ENCODE measurements around the gene CLNK. TPM values are rescaled to one million over a fixed set of nuclear protein-coding genes. Genes with fewer than 3 reads are reported as not detected.

The CLNK gene
- total RNA-seq, 2 experiments from 2014 or later = 0.05 to 0.17 TPM

DNA sequence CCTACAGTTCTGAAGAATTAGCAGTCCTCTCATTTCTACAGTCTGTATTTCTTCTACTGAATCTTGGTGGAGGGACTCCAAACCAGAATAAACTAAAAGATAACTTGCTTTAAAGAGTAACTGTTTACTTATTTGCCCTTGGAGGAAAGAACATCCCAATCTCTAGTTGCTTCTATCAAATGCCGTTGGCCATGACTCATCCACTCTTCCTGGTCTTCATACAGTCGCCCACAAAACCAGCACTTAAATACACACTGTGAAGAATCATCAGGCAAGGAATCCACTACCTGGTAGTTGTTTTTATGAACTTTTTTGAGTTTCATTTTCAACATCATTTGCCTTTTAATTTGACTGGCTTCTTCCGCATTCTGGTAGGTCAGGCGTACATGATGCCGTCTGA, 241.6 kb downstream of the CLNK start:
- H3K36me3 ChIP-seq (ENCODE audit: insufficient read depth, low read length) = peaks cover 19% of the 10 kb centered on the region
- peaks cover 24% of the 10 kb centered on the region for H3K9me3 Mint-ChIP-seq
- H3K27me3 Mint-ChIP-seq = no peaks in the 10 kb centered on the region
- no peak for DNase-seq
- peaks cover 97% of the 10 kb centered on the region for H3K36me3 Mint-ChIP-seq (ENCODE audit: low read depth)
- no peaks in the 10 kb centered on the region for H3K4me1 ChIP-seq (ENCODE audit: insufficient read depth, low read length)
- POLR2A ChIA-PET = interaction anchor here (1.5 kb wide), 1 partner anchor 18 kb away, joined by 3 read pairs; no protein-coding TSS in a partner anchor
- ATAC-seq (ENCODE audit: poor library complexity) = no peak
- no peak overlapping the region for H3K4me3 ChIP-seq (ENCODE audit: low read length)
- TF ChIP-seq CTCF (IDR thresholded peaks at IDR 0.05) = no peak
- no peak overlapping the region for H3K27ac Mint-ChIP-seq
- peaks cover 18 to 64% of the 10 kb centered on the region in 2 experiments for H3K9me3 ChIP-seq (ENCODE audit: control insufficient read depth in 1 of 2, insufficient read depth in 1 of 2, low read length in 2 of 2)
- no peak overlapping the region for H3K4me3 Mint-ChIP-seq
- intact Hi-C loops (cut with DNase I, micrococcal nuclease) = no loop called here
- no peaks in the 10 kb centered on the region for H3K27me3 ChIP-seq (ENCODE audit: control insufficient read depth in 1 of 2, insufficient read depth in 2 of 2, low read length in 2 of 2)
- peaks cover 9% of the 10 kb centered on the region for H3K4me1 Mint-ChIP-seq (ENCODE audit: low read depth)
- no peak overlapping the region for H3K27ac ChIP-seq (ENCODE audit: low read depth in 1 of 2, low read length in 2 of 2)
- CTCF ChIA-PET = no interaction called here

DNA sequence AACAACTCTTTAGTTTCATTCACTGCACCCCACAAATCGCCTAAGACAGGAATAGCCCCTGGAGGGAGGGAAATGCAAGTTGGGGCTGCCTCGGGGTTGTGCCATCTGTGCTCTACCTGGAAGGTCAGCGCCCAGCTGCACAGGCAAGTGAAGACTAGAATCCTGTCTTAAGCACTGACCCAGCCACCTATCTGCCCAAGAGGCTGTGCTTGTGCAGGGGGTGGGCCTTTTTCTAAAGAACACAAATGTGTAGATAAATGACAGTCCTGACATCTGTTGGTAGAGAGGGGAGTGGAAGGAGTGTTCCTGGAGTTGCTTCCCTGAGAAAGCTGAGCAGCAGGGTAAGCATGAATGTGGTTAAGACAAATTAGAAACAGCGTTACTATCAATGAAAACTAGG, 243.1 kb downstream of the CLNK start:
- Histone ChIP-seq H3K9me3 (ENCODE audit: control insufficient read depth in 1 of 2, insufficient read depth in 1 of 2, low read length in 2 of 2) (peaks cover 9 to 56% of the 10 kb centered on the region in 2 experiments), H3K4me3 (ENCODE audit: low read length) (no peak overlapping the region), H3K27me3 (ENCODE audit: control insufficient read depth in 1 of 2, insufficient read depth in 2 of 2, low read length in 2 of 2) (no peaks in the 10 kb centered on the region), H3K4me1 (ENCODE audit: insufficient read depth, low read length) (no peaks in the 10 kb centered on the region), H3K36me3 (ENCODE audit: insufficient read depth, low read length) (peaks cover 17% of the 10 kb centered on the region), H3K27ac (ENCODE audit: low read depth in 1 of 2, low read length in 2 of 2) (no peak overlapping the region)
- Mint-ChIP-seq H3K4me1 (ENCODE audit: low read depth) (peaks cover under 1% of the 10 kb centered on the region), H3K4me3 (no peak overlapping the region), H3K27me3 (no peaks in the 10 kb centered on the region), H3K36me3 (ENCODE audit: low read depth) (peaks cover 84% of the 10 kb centered on the region), H3K27ac (no peak overlapping the region), H3K9me3 (peaks cover 18% of the 10 kb centered on the region)
- DNase-seq (no peak), ATAC-seq (ENCODE audit: poor library complexity) (no peak)
- intact Hi-C loops (cut with DNase I, micrococcal nuclease) = no loop called here
- ChIA-PET CTCF (no interaction called here), POLR2A (no interaction called here)
- no peak for TF ChIP-seq CTCF (IDR thresholded peaks at IDR 0.05)

DNA sequence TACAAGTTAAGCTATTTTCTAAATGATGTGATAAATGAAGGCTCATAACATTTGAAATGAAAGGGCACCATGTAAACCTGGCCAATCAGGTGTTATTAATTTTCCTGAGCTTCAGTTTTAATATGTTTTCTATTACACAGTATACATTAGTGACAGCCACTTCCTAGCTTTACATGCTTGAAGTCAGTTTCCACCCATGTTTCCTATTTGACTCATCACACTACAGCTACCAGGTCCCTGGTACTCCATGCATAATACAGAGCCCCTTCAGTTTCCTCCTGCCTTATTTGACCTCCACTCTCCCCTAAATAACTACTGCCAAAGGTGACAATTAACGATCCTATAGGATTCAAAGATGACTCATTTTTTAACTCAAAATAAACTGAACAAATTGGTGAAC, 245.6 kb downstream of the CLNK start:
- Mint-ChIP-seq H3K27me3 (no peaks in the 10 kb centered on the region), H3K9me3 (peaks cover 6% of the 10 kb centered on the region), H3K4me3 (no peak overlapping the region), H3K36me3 (ENCODE audit: low read depth) (peaks cover 58% of the 10 kb centered on the region), H3K4me1 (ENCODE audit: low read depth) (no peaks in the 10 kb centered on the region), H3K27ac (no peak overlapping the region)
- no peak for TF ChIP-seq CTCF (IDR thresholded peaks at IDR 0.05)
- POLR2A ChIA-PET = no interaction called here
- no peaks in the 10 kb centered on the region for H3K36me3 ChIP-seq (ENCODE audit: insufficient read depth, low read length)
- CTCF ChIA-PET = no interaction called here
- H3K4me1 ChIP-seq (ENCODE audit: insufficient read depth, low read length) = no peaks in the 10 kb centered on the region
- no peak overlapping the region for H3K27ac ChIP-seq (ENCODE audit: low read depth in 1 of 2, low read length in 2 of 2)
- no peaks in the 10 kb centered on the region for H3K27me3 ChIP-seq (ENCODE audit: control insufficient read depth in 1 of 2, insufficient read depth in 2 of 2, low read length in 2 of 2)
- peaks cover 9 to 32% of the 10 kb centered on the region in 2 experiments for H3K9me3 ChIP-seq (ENCODE audit: control insufficient read depth in 1 of 2, insufficient read depth in 1 of 2, low read length in 2 of 2)
- DNase-seq (no peak), ATAC-seq (ENCODE audit: poor library complexity) (no peak)
- no peak overlapping the region for H3K4me3 ChIP-seq (ENCODE audit: low read length)
- intact Hi-C loops (cut with DNase I, micrococcal nuclease) = loop anchor here in 1 of 2 experiments (5.0 kb wide), 1 partner anchor 43 kb away; no protein-coding TSS in a partner anchor

Data from CD4-positive, alpha-beta T cell (primary cell).